Measurements from ENCODE around the gene PLEKHN1. TPM values are rescaled to one million over a fixed set of nuclear protein-coding genes. Genes with fewer than 3 reads are reported as not detected.

PLEKHN1 gene
- total RNA-seq, 2 experiments from 2014 or later: 3.2 TPM

DNA sequence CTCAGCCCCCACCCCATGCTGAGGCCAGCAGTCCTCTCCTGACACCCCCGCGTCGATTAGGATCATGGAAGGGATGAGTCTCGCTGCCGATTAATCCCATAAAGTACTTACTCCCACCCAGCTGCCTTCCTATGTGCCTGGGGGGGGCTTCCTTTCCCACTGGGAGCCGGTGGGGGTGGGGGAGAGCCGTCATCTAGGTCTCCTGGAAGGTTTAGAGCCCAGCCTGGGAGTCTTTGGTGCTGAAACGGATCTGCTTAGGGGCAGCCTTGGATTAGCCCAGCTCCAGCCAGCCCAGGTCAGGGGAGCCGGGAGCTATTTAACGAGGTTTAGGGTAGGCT lies 32.7 kb upstream of the PLEKHN1 start:
- no peak overlapping the region for H3K27ac Mint-ChIP-seq
- DNase-seq: no peak
- no peak overlapping the region for H3K4me3 Mint-ChIP-seq
- peaks cover 27% of the 10 kb centered on the region for H3K27me3 Mint-ChIP-seq
- no peaks in the 10 kb centered on the region for H3K4me1 Mint-ChIP-seq
- POLR2A ChIA-PET: no interaction called here
- CTCF ChIA-PET: no interaction called here
- no peaks in the 10 kb centered on the region for H3K9me3 Mint-ChIP-seq
- H3K36me3 Mint-ChIP-seq (ENCODE audit: low read depth): no peaks in the 10 kb centered on the region

DNA sequence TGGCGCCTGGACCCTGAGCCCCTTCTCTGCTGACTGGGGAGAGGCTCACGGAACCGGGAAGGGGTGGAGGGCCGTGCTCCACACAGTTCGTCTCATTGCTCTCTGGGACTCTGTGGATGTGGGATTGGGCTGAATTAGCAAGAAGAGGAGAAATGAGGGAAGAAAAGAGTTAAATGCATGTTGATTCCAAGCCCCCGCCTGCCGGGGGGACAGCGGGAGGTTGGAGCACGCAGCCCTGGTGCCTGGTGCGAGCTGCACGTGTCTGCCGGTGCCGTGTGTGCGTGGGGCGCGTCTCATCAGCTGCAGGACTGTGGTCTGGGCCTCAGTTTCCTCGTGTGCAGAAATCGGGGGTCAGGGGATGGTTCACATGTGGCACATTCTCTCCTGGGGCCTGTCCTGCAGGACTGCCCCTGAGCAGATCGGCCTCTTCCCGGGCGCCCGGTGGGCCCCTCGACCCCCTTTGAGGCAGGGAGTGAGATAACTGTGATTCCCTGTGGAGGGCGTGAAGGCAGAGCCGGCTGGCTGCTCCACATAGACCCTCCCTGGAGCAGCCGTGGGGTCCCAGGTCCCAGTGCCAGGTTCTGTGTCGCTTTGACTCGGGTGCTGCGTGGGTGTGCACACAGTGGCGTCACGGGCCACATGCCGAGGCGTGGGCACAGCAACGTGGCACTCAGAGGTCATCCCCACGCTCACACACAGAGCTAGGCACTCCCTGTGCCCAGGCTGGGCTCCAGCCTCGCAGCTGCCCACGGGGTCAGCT lies 31.1 kb upstream of the PLEKHN1 start:
- no peaks in the 10 kb centered on the region for H3K36me3 Mint-ChIP-seq (ENCODE audit: low read depth)
- no peak for DNase-seq
- H3K4me3 Mint-ChIP-seq: no peak overlapping the region
- POLR2A ChIA-PET: no interaction called here
- H3K27me3 Mint-ChIP-seq: peaks cover 33% of the 10 kb centered on the region
- CTCF ChIA-PET: no interaction called here
- no peaks in the 10 kb centered on the region for H3K9me3 Mint-ChIP-seq
- no peaks in the 10 kb centered on the region for H3K4me1 Mint-ChIP-seq
- no peak overlapping the region for H3K27ac Mint-ChIP-seq

- Mint-ChIP-seq H3K9me3 (no peaks in the 10 kb centered on the region), H3K4me3 (no peak overlapping the region), H3K4me1 (no peaks in the 10 kb centered on the region), H3K27ac (no peak overlapping the region), H3K27me3 (peaks cover 37% of the 10 kb centered on the region), H3K36me3 (ENCODE audit: low read depth) (no peaks in the 10 kb centered on the region)
- CTCF ChIA-PET: no interaction called here
- DNase-seq: no peak
- POLR2A ChIA-PET: no interaction called here
These were observed 30.5 kb upstream of the PLEKHN1 start for GRCh38 chr1:935751-936231.

DNA sequence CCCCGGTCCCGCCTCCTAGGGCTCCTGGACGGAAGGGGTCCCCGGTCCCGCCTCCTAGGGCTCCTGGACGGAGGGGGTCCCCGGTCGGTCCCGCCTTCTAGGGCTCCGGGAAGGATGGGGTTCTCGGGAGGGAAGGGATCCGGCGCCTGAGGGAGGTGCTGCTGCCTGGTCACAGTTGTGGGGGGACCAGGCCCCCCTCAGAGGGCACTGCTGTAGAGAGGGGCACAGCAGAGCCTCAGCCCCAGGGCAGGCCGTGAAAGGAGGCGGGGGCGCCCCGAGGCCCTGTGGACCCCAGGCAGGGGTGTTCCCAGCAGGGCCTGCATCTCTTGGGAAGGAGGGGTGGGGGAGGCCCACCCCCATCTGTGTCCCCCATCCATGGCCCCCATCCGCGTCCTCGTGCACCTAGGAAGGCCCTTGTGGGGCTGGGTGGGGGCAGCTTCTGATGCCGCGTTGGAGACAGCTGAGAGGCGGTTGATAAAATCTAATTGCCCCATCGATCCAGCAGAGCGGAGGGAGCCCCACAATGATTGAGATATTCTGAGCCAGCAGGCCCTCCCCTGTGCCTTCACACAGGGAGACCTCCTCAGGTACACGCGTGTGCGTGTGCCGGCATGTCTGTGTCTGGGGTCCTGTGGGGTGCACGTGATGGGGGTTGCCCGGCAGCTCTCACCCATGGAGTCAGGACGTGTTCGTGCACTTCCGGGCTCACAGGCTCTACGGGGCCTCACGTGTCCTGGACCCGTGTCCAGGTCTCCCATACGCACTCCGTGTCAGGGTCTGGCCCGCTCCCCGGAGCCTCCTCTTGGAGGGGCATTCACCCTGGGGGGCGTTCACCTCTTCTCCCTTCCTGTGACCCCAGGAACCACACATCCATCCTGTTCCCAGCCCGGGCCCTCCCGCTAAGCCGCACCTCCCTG lies 29.7 kb upstream of the PLEKHN1 start:
- Mint-ChIP-seq H3K27ac (no peak overlapping the region), H3K36me3 (ENCODE audit: low read depth) (no peaks in the 10 kb centered on the region), H3K4me1 (peaks cover 3% of the 10 kb centered on the region), H3K27me3 (peaks cover 37% of the 10 kb centered on the region), H3K9me3 (no peaks in the 10 kb centered on the region), H3K4me3 (no peak overlapping the region)
- no peak for DNase-seq
- ChIA-PET CTCF (no interaction called here), POLR2A (no interaction called here)

DNA sequence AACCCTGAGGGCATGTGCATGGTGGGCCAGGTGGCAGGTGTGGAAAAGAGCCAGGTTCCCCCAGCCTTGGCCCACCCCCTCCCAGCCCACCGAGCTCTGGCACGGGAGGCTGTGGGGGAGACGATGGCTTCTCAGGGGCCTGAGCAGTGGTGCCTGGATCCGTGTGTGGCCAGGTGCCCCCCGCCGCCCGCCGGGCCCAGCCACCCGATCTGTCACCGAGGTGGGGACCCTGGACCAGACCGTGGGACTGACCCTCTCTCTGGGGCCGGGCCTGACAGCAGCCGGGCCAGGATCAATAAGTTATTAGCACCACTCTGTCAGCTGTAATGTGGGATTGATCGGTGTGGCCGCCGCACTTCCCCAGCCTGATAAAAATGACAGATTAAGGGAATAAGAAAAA lies 28.8 kb upstream of the PLEKHN1 start:
- CTCF ChIA-PET: interaction anchor here (1.3 to 1.9 kb wide), 2 partner anchors 26 to 33 kb away, joined by 5 to 9 read pairs; no protein-coding TSS in a partner anchor
- POLR2A ChIA-PET: no interaction called here

GRCh38 chr1:938088-938683 lies 28.1 kb upstream of the PLEKHN1 start:
- Mint-ChIP-seq H3K4me1 (peaks cover 3% of the 10 kb centered on the region), H3K9me3 (no peaks in the 10 kb centered on the region), H3K27ac (no peak overlapping the region), H3K27me3 (peaks cover 42% of the 10 kb centered on the region), H3K4me3 (no peak overlapping the region), H3K36me3 (ENCODE audit: low read depth) (no peaks in the 10 kb centered on the region)
- no peak for DNase-seq
- ChIA-PET POLR2A (no interaction called here), CTCF (interaction anchor here (1.0 to 1.9 kb wide), 4 partner anchors 24 to 184 kb away, joined by 3 to 9 read pairs (median 4); no protein-coding TSS in a partner anchor)

More for the DNA sequence above, 28.8 kb upstream of the PLEKHN1 start:
- H3K36me3 Mint-ChIP-seq (ENCODE audit: low read depth): no peaks in the 10 kb centered on the region
- H3K4me3 Mint-ChIP-seq: no peak overlapping the region
- no peak for DNase-seq
- no peak overlapping the region for H3K27ac Mint-ChIP-seq
- no peaks in the 10 kb centered on the region for H3K9me3 Mint-ChIP-seq
- H3K4me1 Mint-ChIP-seq: peaks cover 3% of the 10 kb centered on the region
- H3K27me3 Mint-ChIP-seq: peaks cover 37% of the 10 kb centered on the region

DNA sequence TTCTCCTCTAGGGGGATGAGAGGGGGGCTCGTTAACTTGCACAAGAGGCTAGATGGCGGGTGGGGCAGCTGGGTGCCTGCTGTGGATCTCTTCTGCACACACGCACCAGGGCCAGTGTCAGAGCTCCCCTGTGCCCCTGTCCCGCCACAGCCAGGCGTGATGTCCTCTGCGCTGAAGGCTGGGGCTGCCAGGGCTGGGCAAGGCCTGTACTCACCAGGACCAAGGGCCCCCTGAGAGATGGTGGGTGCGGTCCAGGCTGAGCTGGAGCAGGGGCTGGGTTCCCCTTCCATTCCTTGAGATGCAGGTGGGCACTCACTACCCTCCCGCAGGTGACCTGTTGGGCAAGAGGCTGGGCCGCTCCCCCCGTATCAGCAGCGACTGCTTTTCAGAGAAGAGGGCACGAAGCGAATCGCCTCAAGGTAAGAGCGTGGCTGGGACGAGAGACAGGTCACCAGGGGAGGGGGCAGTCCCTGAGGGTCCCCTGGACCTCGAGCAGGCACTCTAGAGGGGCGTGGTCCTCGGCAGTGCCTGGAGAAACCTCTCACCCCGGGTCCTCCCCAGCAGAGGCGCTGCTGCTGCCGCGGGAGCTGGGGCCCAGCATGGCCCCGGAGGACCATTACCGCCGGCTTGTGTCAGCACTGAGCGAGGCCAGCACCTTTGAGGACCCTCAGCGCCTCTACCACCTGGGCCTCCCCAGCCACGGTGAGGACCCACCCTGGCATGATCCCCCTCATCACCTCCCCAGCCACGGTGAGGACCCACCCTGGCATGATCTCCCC lies 27.4 kb upstream of the PLEKHN1 start:
- POLR2A ChIA-PET: no interaction called here
- Mint-ChIP-seq H3K27ac (no peak overlapping the region), H3K4me1 (peaks cover 3% of the 10 kb centered on the region), H3K36me3 (ENCODE audit: low read depth) (no peaks in the 10 kb centered on the region), H3K9me3 (no peaks in the 10 kb centered on the region), H3K27me3 (peaks cover 41% of the 10 kb centered on the region), H3K4me3 (no peak overlapping the region)
- CTCF ChIA-PET: interaction anchor here (1.0 to 1.9 kb wide), 5 partner anchors 24 to 301 kb away, joined by 3 to 9 read pairs (median 4); no protein-coding TSS in a partner anchor
- DNase-seq: no peak

- Mint-ChIP-seq H3K9me3 (no peaks in the 10 kb centered on the region), H3K4me3 (no peak overlapping the region), H3K27me3 (peaks cover 41% of the 10 kb centered on the region), H3K36me3 (ENCODE audit: low read depth) (no peaks in the 10 kb centered on the region), H3K4me1 (peaks cover 3% of the 10 kb centered on the region), H3K27ac (no peak overlapping the region)
- POLR2A ChIA-PET: no interaction called here
- no peak for DNase-seq
- CTCF ChIA-PET: interaction anchor here (1.2 to 2.0 kb wide), 3 partner anchors 9 to 300 kb away, joined by 3 to 6 read pairs (median 5); no protein-coding TSS in a partner anchor
These were observed 26.7 kb upstream of the PLEKHN1 start for GRCh38 chr1:939511-940106.

DNA sequence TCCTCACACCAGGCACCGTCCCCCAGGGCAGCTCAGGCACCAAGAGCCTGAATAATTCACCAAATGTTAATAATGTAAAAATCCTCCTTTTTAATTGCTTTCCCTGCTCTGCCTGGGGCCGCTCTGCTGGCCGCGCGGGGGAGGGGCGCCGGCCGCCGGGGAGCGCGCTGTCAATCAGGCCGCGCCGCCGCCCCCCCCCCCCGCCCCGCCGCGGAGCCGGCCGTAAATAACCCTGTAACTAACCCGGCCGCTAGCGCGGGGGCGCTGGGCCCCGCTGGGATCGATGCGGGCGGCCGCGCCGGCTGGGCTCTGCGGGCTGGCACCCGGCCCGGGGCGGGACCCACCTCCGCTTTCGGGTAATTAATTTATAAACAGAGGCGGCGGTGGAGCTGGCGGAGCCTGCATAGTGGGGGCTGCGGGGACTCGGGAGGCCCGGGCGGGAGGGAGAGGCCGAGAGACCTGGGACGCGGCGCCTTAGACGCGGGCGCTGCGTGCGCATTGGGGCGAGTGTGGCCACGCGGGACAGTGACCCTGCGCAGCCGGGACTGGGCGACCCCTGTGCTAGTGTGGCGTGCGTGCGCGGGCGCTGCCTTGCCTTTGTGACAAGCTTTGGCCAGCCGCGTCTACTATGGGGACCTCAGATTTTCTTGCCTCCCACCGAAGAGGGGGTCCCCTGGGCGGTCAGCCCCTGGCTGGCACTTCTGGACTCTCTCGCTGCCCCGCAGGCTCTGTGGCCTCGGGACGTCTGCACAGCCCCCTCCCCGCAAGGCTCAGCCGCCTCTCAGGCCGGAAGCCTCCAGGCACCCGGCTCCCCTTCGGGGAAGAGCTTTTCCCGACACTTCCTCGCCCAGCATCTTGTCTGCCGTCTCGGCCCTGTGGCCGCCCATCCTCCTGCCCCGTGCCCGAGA lies 25.9 kb upstream of the PLEKHN1 start:
- no peak for DNase-seq
- Mint-ChIP-seq H3K27me3 (peaks cover 35% of the 10 kb centered on the region), H3K4me1 (peaks cover 3% of the 10 kb centered on the region), H3K36me3 (ENCODE audit: low read depth) (peaks cover 4% of the 10 kb centered on the region), H3K9me3 (no peaks in the 10 kb centered on the region), H3K4me3 (no peak overlapping the region), H3K27ac (no peak overlapping the region)
- POLR2A ChIA-PET: no interaction called here
- CTCF ChIA-PET: interaction anchor here (0.6 to 2.0 kb wide), 5 partner anchors 8 to 299 kb away, joined by 3 to 6 read pairs (median 5); no protein-coding TSS in a partner anchor

- peaks cover 32% of the 10 kb centered on the region for H3K27me3 Mint-ChIP-seq
- POLR2A ChIA-PET: no interaction called here
- H3K36me3 Mint-ChIP-seq (ENCODE audit: low read depth): peaks cover 7% of the 10 kb centered on the region
- no peak overlapping the region for H3K27ac Mint-ChIP-seq
- CTCF ChIA-PET: interaction anchor here (1.0 to 2.0 kb wide), 3 partner anchors 9 to 36 kb away, joined by 3 to 5 read pairs (median 3); no protein-coding TSS in a partner anchor
- peak overlapping the region; percentile 53 for H3K4me3 Mint-ChIP-seq
- peaks cover 4% of the 10 kb centered on the region for H3K4me1 Mint-ChIP-seq
- H3K9me3 Mint-ChIP-seq: no peaks in the 10 kb centered on the region
- DNase-seq: no peak
These were observed 25.2 kb upstream of the PLEKHN1 start for GRCh38 chr1:941015-941587.
